Neural cell (in vitro differentiated cells): ENCODE measurements around the gene CST8. TPM values are rescaled to one million over a fixed set of nuclear protein-coding genes. Genes with fewer than 3 reads are reported as not detected.

Experiments used
- H2AFZ ChIP-seq: fragments of 200-600, 300-800 bp; sonication (generic), shearing (Covaris generic); 2 replicates; pipeline ENCODE4 v1.6.0; 2014; ENCODE audit warnings: low read depth, mild to moderate bottlenecking, antibody characterized with exemption, low read length, moderate library complexity
- H3F3A ChIP-seq: fragments of 200-600 bp; shearing (Covaris generic); 2 replicates; pipeline ENCODE4 v1.6.1; 2016; ENCODE audit warnings: mild to moderate bottlenecking, moderate library complexity, mixed read lengths, antibody characterized with exemption, low read length; ENCODE audit not compliant: insufficient read depth, poor library complexity, severe bottlenecking
- H3K27ac ChIP-seq: fragments of 200-600, 300-800 bp; sonication (generic), shearing (Covaris generic); 2 replicates; pipeline ENCODE4 v1.5.1; 2014; ENCODE audit warnings: mild to moderate bottlenecking, low read length, moderate library complexity
- H3K27me3 ChIP-seq: fragments of 300-800, 200-600 bp; sonication (generic), shearing (Covaris generic); 2 replicates; pipeline ENCODE4 v1.6.0; 2014; ENCODE audit warnings: mild to moderate bottlenecking, low read depth, low read length, moderate library complexity; ENCODE audit not compliant: insufficient read depth
- H3K36me3 ChIP-seq: fragments of 300-800, 200-600 bp; sonication (generic), shearing (Covaris generic); 2 replicates; pipeline ENCODE4 v1.5.1; 2014; ENCODE audit warnings: mild to moderate bottlenecking, antibody characterized with exemption, low read length, moderate library complexity; ENCODE audit not compliant: insufficient read depth
- H3K4me2 ChIP-seq: fragments of 300-800, 200-600 bp; sonication (generic), shearing (Covaris generic); 2 replicates; pipeline ENCODE4 v1.6.0; 2014; ENCODE audit warnings: mild to moderate bottlenecking, low read length
- H3K4me3 ChIP-seq: fragments of 300-800, 200-600 bp; sonication (generic), shearing (Covaris generic); 2 replicates; pipeline ENCODE4 v1.5.1; 2014; ENCODE audit warnings: mild to moderate bottlenecking, low read length, moderate library complexity
- H3K79me2 ChIP-seq: fragments of 200-600 bp; shearing (Covaris generic); replicated peaks from 2 replicates; pipeline ENCODE4 v1.6.0; 2014; ENCODE audit warnings: mild to moderate bottlenecking, low read length, moderate library complexity; ENCODE audit not compliant: insufficient read depth
- H3K9ac ChIP-seq: fragments of 300-800, 200-600 bp; sonication (generic), shearing (Covaris generic); 2 replicates; pipeline ENCODE4 v1.6.1; 2016; ENCODE audit warnings: mild to moderate bottlenecking, low read length, mixed read lengths
- H3K9me2 ChIP-seq: fragments of 200-600 bp; shearing (Covaris generic); 2 replicates; pipeline ENCODE4 v1.6.1; 2016; ENCODE audit warnings: mild to moderate bottlenecking, low read length, mixed read lengths; ENCODE audit not compliant: insufficient read depth
- H3K9me3 ChIP-seq: fragments of 200-600, 300-800 bp; sonication (generic), shearing (Covaris generic); 2 replicates; pipeline ENCODE4 v1.6.1; 2016; ENCODE audit warnings: mild to moderate bottlenecking, mixed run types, low read length, moderate library complexity, mixed read lengths
- H4K20me1 ChIP-seq: fragments of 200-600 bp; shearing (Covaris generic); 2 replicates; pipeline ENCODE4 v1.6.1; 2016; ENCODE audit warnings: mild to moderate bottlenecking, mixed run types; ENCODE audit not compliant: insufficient read depth
- CTCF ChIP-seq: fragments of 450-650 bp; IDR thresholded peaks from 2 replicates; pipeline ENCODE4 v1.5.1; 2014; ENCODE audit warnings: antibody characterized with exemption, mild to moderate bottlenecking, moderate library complexity; ENCODE audit not compliant: poor library complexity, severe bottlenecking
- EP300 ChIP-seq: fragments of 450-650 bp; conservative IDR thresholded peaks from 2 replicates; pipeline ENCODE4 v1.6.1; 2014; ENCODE audit warnings: antibody characterized with exemption, mild to moderate bottlenecking, moderate library complexity; ENCODE audit not compliant: poor library complexity, severe bottlenecking
- EZH2 ChIP-seq: fragments of 200-600, 300-800 bp; shearing (Covaris generic), sonication (generic); IDR thresholded peaks from 2 replicates; pipeline ENCODE4 v1.6.1; 2014; ENCODE audit warnings: antibody characterized with exemption, low read length, borderline replicate concordance, mild to moderate bottlenecking; ENCODE audit not compliant: insufficient read depth, poor library complexity, severe bottlenecking
- MXI1 ChIP-seq: fragments of 450-650 bp; conservative IDR thresholded peaks from 2 replicates; pipeline ENCODE4 v1.6.1; 2014; ENCODE audit warnings: antibody characterized with exemption, mild to moderate bottlenecking; ENCODE audit not compliant: poor library complexity, severe bottlenecking
- POLR2AphosphoS5 ChIP-seq: IDR thresholded peaks from 2 replicates; pipeline ENCODE4 v1.6.1; 2012
- RAD21 ChIP-seq: fragments of 450-650 bp; conservative IDR thresholded peaks from 2 replicates; pipeline ENCODE4 v1.6.1; 2014; ENCODE audit warnings: antibody characterized with exemption, mild to moderate bottlenecking, moderate library complexity
- REST ChIP-seq: IDR thresholded peaks from 2 replicates; pipeline ENCODE4 v1.6.1; 2012; ENCODE audit warnings: borderline replicate concordance
- SMC3 ChIP-seq: fragments of 450-650 bp; conservative IDR thresholded peaks from 2 replicates; pipeline ENCODE4 v1.6.1; 2014; ENCODE audit warnings: antibody characterized with exemption, mild to moderate bottlenecking, moderate library complexity; ENCODE audit not compliant: poor library complexity
- TAF1 ChIP-seq: IDR thresholded peaks from 2 replicates; pipeline ENCODE4 v1.6.1; 2012; ENCODE audit warnings: low read depth
- polyA plus RNA-seq: library from polyadenylated mRNA; depleted of rRNA; stranded (reverse); fragments of >200 nt; gene quantifications from 2 replicates; pipeline ENCODE4 v1.2.3, GENCODE V29; 2014

The CST8 gene
- polyA plus RNA-seq, 1 donor from 2014 or later, result not detected

DNA sequence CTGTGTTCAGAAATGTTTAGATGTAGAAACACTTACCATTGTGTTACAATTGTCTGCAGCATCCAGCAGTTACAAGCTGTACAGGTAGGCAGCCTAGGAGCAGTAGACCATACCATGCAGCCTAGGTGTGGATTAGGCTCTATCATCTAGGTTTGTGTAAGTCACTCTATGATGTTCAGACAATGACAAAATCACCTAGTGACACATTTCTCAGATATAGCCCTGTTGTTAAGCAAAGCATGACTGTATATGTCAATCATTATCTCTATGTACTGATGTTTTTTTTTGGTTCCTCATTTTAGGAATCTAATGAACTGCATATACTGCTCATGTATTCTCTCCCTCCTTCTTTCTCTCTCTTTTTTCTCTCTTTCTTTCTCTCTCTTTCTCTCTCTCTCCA lies 22.2 kb downstream of the CST8 start:
- H3K27me3 ChIP-seq, result no peaks in the 10 kb centered on the region

GRCh38 chr20:23514848-23515247 lies 23.9 kb downstream of the CST8 start:
- no peaks in the 10 kb centered on the region for H3K9me3 ChIP-seq
- H2AFZ ChIP-seq, result no peak overlapping the region
- no peak overlapping the region for H3K4me3 ChIP-seq
- no peaks in the 10 kb centered on the region for H3K27me3 ChIP-seq
- no peak overlapping the region for H3K4me2 ChIP-seq
- H3K9me2 ChIP-seq, result no peaks in the 10 kb centered on the region
- H3K9ac ChIP-seq, result no peak overlapping the region
- H3K36me3 ChIP-seq, result no peaks in the 10 kb centered on the region
- H3F3A ChIP-seq, result no peaks in the 10 kb centered on the region
- H4K20me1 ChIP-seq, result no peaks in the 10 kb centered on the region
- H3K27ac ChIP-seq, result no peak overlapping the region
- no peaks in the 10 kb centered on the region for H3K79me2 ChIP-seq
- no peak for TF ChIP-seq MXI1
- no peak for TF ChIP-seq EP300
- TF ChIP-seq RAD21, result no peak
- no peak for TF ChIP-seq EZH2
- TF ChIP-seq SMC3, result no peak
- no peak for TF ChIP-seq POLR2AphosphoS5
- no peak for TF ChIP-seq CTCF

More for the DNA sequence above, 22.2 kb downstream of the CST8 start:
- Histone ChIP-seq H3K4me3 (no peak overlapping the region), H3K9me3 (no peaks in the 10 kb centered on the region), H4K20me1 (no peaks in the 10 kb centered on the region), H3K27ac (no peak overlapping the region), H3K36me3 (no peaks in the 10 kb centered on the region), H3K4me2 (no peak overlapping the region), H3F3A (no peaks in the 10 kb centered on the region), H3K9ac (no peak overlapping the region), H2AFZ (no peak overlapping the region), H3K9me2 (no peaks in the 10 kb centered on the region), H3K79me2 (no peaks in the 10 kb centered on the region)
- TF ChIP-seq TAF1, result no peak
- TF ChIP-seq RAD21, result no peak
- TF ChIP-seq EP300, result no peak
- TF ChIP-seq CTCF, result no peak
- no peak for TF ChIP-seq REST
- TF ChIP-seq MXI1, result no peak
- TF ChIP-seq EZH2, result no peak
- TF ChIP-seq POLR2AphosphoS5, result no peak
- TF ChIP-seq SMC3, result no peak
